ENCODE measurements around the gene HSD17B10. TPM values are rescaled to one million over a fixed set of nuclear protein-coding genes. Genes with fewer than 3 reads are reported as not detected.

HSD17B10 gene
- total and polyA plus RNA-seq, 2 of the 13 experiments (the other 11 are each of a cell fraction or from before 2014, with no cell fraction given), result 68.7 to 84.7 TPM

DNA sequence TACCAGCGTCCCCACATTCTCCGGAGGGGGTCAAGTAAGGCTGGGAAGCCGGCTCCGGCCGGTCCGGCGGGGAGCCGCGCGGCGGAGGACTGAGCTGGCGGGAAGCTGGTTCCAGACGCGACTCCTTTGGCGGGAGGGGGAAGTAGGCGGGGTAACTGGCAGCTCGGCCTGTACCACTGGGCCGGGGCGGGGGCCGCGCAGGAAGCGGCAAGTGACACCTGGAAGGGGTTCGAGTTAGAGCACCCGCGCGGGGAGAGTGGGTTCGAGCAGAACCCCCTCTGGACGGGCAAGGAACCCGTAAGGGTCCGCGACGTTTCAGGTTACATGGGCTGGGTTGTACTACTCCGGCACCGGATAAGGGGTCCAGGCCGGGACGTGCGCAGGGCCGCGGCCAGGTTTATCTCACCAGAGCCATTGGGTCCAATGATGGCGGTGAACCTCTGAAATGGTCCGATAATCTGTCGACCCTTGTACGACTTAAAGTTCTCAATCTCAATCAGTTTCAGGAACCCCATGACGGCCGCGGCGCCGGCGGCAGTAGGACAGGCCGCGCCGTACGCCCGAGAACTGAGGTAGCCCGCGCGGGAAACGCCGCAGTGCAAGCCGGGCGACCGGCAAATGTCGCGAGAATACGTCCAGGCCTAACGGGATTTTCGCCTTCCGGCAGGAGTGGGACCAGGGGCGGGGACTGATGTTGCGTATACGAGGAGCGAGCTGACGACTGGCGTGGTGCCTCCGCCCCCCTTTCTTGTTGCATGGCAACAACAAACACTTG lies 11.9 kb downstream of the HSD17B10 start, which contains the start of gene SMC1A (continued):
- TF ChIP-seq TMF1 (CRISPR knock-in tag; IDR thresholded peaks at IDR 0.05; ENCODE audit: low read depth) (no peak), RARA (CRISPR knock-in tag; IDR thresholded peaks at IDR 0.05) (no peak), NPAS2 (CRISPR knock-in tag; IDR thresholded peaks at IDR 0.05; ENCODE audit: borderline replicate concordance) (no peak), CHD2 (IDR thresholded peaks at IDR 0.05; ENCODE audit: low read depth, low read length) (peak; percentile 93), ZNF556 (CRISPR knock-in tag; IDR thresholded peaks at IDR 0.05; ENCODE audit: borderline replicate concordance) (no peak), PAWR (CRISPR knock-in tag; IDR thresholded peaks at IDR 0.05; ENCODE audit: borderline replicate concordance) (no peak), ZNF510 (CRISPR knock-in tag; IDR thresholded peaks at IDR 0.05; ENCODE audit: low read depth) (no peak), MATR3 (CRISPR knock-in tag; IDR thresholded peaks at IDR 0.05) (no peak), HOXA5 (CRISPR knock-in tag; IDR thresholded peaks at IDR 0.05) (no peak), TFE3 (CRISPR knock-in tag; IDR thresholded peaks at IDR 0.05) (no peak), GPN1 (CRISPR knock-in tag; IDR thresholded peaks at IDR 0.05; ENCODE audit: borderline replicate concordance) (no peak), ZNF569 (CRISPR knock-in tag; IDR thresholded peaks at IDR 0.05; ENCODE audit: borderline replicate concordance) (no peak), KMT2B (CRISPR knock-in tag; IDR thresholded peaks at IDR 0.05) (peak; percentile 54; the same call in 1 of the 2 replicates), NFE2L1 (CRISPR knock-in tag; IDR thresholded peaks at IDR 0.05; ENCODE audit: borderline replicate concordance) (no peak), ZNF431 (CRISPR knock-in tag; IDR thresholded peaks at IDR 0.05; ENCODE audit: borderline replicate concordance, low read depth) (no peak), ZNF207 (IDR thresholded peaks at IDR 0.05; ENCODE audit: borderline replicate concordance) (no peak), ZNF619 (CRISPR knock-in tag; IDR thresholded peaks at IDR 0.05) (0 out of 2 replicates have a peak, but pooled peaks have one; percentile 19), ARHGAP35 (CRISPR knock-in tag; IDR thresholded peaks at IDR 0.05; ENCODE audit: borderline replicate concordance) (no peak), FOXA1 (IDR thresholded peaks at IDR 0.05) (no peak), FOXA1 (CRISPR knock-in tag; IDR thresholded peaks at IDR 0.05) (no peak), ZNF841 (CRISPR knock-in tag; IDR thresholded peaks at IDR 0.05; ENCODE audit: borderline replicate concordance) (no peak), PBX3 (CRISPR knock-in tag; IDR thresholded peaks at IDR 0.05; ENCODE audit: borderline replicate concordance) (no peak), REPIN1 (CRISPR knock-in tag; IDR thresholded peaks at IDR 0.05; ENCODE audit: borderline replicate concordance, low read depth) (no peak)
- TF ChIP-seq, protein P1, sequence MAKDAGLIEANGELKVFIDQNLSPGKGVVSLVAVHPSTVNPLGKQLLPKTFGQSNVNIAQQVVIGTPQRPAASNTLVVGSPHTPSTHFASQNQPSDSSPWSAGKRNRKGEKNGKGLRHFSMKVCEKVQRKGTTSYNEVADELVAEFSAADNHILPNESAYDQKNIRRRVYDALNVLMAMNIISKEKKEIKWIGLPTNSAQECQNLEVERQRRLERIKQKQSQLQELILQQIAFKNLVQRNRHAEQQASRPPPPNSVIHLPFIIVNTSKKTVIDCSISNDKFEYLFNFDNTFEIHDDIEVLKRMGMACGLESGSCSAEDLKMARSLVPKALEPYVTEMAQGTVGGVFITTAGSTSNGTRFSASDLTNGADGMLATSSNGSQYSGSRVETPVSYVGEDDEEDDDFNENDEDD (CRISPR knock-in tag; IDR thresholded peaks at IDR 0.05; ENCODE audit: borderline replicate concordance), result peak; percentile 85; the same call in 1 of the 2 replicates
- TF ChIP-seq, protein P2, sequence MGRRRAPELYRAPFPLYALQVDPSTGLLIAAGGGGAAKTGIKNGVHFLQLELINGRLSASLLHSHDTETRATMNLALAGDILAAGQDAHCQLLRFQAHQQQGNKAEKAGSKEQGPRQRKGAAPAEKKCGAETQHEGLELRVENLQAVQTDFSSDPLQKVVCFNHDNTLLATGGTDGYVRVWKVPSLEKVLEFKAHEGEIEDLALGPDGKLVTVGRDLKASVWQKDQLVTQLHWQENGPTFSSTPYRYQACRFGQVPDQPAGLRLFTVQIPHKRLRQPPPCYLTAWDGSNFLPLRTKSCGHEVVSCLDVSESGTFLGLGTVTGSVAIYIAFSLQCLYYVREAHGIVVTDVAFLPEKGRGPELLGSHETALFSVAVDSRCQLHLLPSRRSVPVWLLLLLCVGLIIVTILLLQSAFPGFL (CRISPR knock-in tag; IDR thresholded peaks at IDR 0.05), result no peak

Data from HepG2 (cell line).